HepG2 (cell line): ENCODE data around the gene UROS. TPM values are rescaled to one million over a fixed set of nuclear protein-coding genes. Genes with fewer than 3 reads are reported as not detected.
A peak's percentile ranks its signal among the peaks of the same experiment; 100 is the strongest.

Experiments
- ADNP ChIP-seq: sonication (generic); formaldehyde crosslinking; IDR thresholded peaks from 2 replicates; pipeline ENCODE4 v1.4.0; 2020; ENCODE audit warnings: missing genetic modification reagents
- ATAD3A ChIP-seq: sonication (generic); formaldehyde crosslinking; IDR thresholded peaks from 2 replicates; pipeline ENCODE4 v1.4.0; 2020; ENCODE audit warnings: missing genetic modification reagents
- BCL6 ChIP-seq: IDR thresholded peaks from 2 replicates; pipeline ENCODE4 v1.6.1; 2016; ENCODE audit warnings: missing genetic modification reagents, missing compliant biosample characterization
- E2F2 ChIP-seq: sonication (generic); formaldehyde crosslinking; IDR thresholded peaks from 2 replicates; pipeline ENCODE4 v1.4.0; 2020; ENCODE audit warnings: missing genetic modification reagents, borderline replicate concordance
- FOSL1 ChIP-seq: sonication (generic); formaldehyde crosslinking; IDR thresholded peaks from 2 replicates; pipeline ENCODE4 v1.9.0; 2021; ENCODE audit warnings: missing genetic modification reagents, borderline replicate concordance
- HES4 ChIP-seq: sonication (generic); formaldehyde crosslinking; IDR thresholded peaks from 2 replicates; pipeline ENCODE4 v1.9.0; 2021; ENCODE audit warnings: mild to moderate bottlenecking, missing genetic modification reagents, borderline replicate concordance
- NFIC ChIP-seq: IDR thresholded peaks from 2 replicates; pipeline ENCODE4 v1.6.1; 2012; ENCODE audit warnings: mild to moderate bottlenecking, low read length, inconsistent platforms
- SP140L ChIP-seq: sonication (generic); formaldehyde crosslinking; IDR thresholded peaks from 2 replicates; pipeline ENCODE4 v1.4.0; 2020; ENCODE audit warnings: missing genetic modification reagents, borderline replicate concordance
- YY1 ChIP-seq: IDR thresholded peaks from 2 replicates; pipeline ENCODE4 v1.6.1; 2011; ENCODE audit warnings: low read length, low read depth, moderate library complexity, mild to moderate bottlenecking; ENCODE audit not compliant: insufficient read depth, insufficient replicate concordance
- ZBTB20 ChIP-seq: sonication (generic); formaldehyde crosslinking; IDR thresholded peaks from 2 replicates; pipeline ENCODE4 v1.8.1; 2023; ENCODE audit warnings: missing genetic modification reagents, low read depth, mild to moderate bottlenecking, borderline replicate concordance
- ZBTB33 ChIP-seq: sonication (generic); formaldehyde crosslinking; IDR thresholded peaks from 2 replicates; pipeline ENCODE4 v1.4.0; 2020; ENCODE audit warnings: missing genetic modification reagents
- ZFP36L2 ChIP-seq: sonication (generic); formaldehyde crosslinking; IDR thresholded peaks from 2 replicates; pipeline ENCODE4 v1.4.0; 2020; ENCODE audit warnings: missing genetic modification reagents
- ZMAT5 ChIP-seq: sonication (generic); formaldehyde crosslinking; IDR thresholded peaks from 2 replicates; pipeline ENCODE4 v1.5.0; 2020; ENCODE audit warnings: mild to moderate bottlenecking, low read depth, missing genetic modification reagents, borderline replicate concordance
- ZNF142 ChIP-seq: sonication (generic); formaldehyde crosslinking; IDR thresholded peaks from 2 replicates; pipeline ENCODE4 v1.4.0; 2020; ENCODE audit warnings: missing genetic modification reagents
- ZNF562 ChIP-seq: sonication (generic); formaldehyde crosslinking; IDR thresholded peaks from 2 replicates; pipeline ENCODE4 v1.8.0; 2022; ENCODE audit warnings: missing genetic modification reagents, borderline replicate concordance
- ZNF567 ChIP-seq: sonication (generic); formaldehyde crosslinking; IDR thresholded peaks from 2 replicates; pipeline ENCODE4 v1.8.1; 2023; ENCODE audit warnings: mild to moderate bottlenecking, missing genetic modification reagents, borderline replicate concordance
- polyA plus RNA-seq, 8 experiments: library from polyadenylated mRNA; depleted of rRNA in 3 of 8; stranded (reverse) in 7 of 8; unstranded in 1 of 8; fragments of >200 nt; fragmentation: Illumina TruSeq in 4 of 8; extraction: Trizol in 4 of 8; gene quantifications; 2 replicates each; pipeline versions ENCODE4 v1.2.1 to v1.2.3, GENCODE V29; 2011 to 2016; ENCODE audit warnings: low read depth in 4 of 8, missing spikeins in 1 of 8, mixed read lengths in 1 of 8; ENCODE audit not compliant: insufficient read depth in 1 of 8
- total RNA-seq, 5 experiments: library from RNA; depleted of rRNA; stranded (reverse); fragments of >200 nt; fragmentation: Illumina TruSeq; extraction: Trizol; gene quantifications; 2 replicates each; pipeline ENCODE4 v1.2.3, GENCODE V29; 2016; ENCODE audit warnings: low read depth in 1 of 5

Gene UROS
- total and polyA plus RNA-seq, 2 of the 13 experiments (the other 11 are each of a cell fraction or from before 2014, with no cell fraction given): 14.8 to 49.9 TPM

GRCh38 chr10:125822878-125823662 lies at the start of gene UROS, which contains the start of gene BCCIP (continued):
- TF ChIP-seq ZBTB33 (CRISPR knock-in tag) (no peak), ZNF567 (CRISPR knock-in tag) (no peak; the same call in 1 of the 2 replicates), ZFP36L2 (CRISPR knock-in tag) (no peak), BCL6 (no peak; the same call in 1 of the 2 replicates), FOSL1 (no peak), ZNF142 (no peak; the same call in 1 of the 2 replicates), ADNP (CRISPR knock-in tag) (no peak), ATAD3A (CRISPR knock-in tag) (no peak), ZNF562 (CRISPR knock-in tag) (no peak), ZBTB20 (no peak; the same call in 1 of the 2 replicates), E2F2 (CRISPR knock-in tag) (peak; percentile 20; the same call in 1 of the 2 replicates), HES4 (CRISPR knock-in tag) (no peak), SP140L (CRISPR knock-in tag) (no peak), NFIC (no peak; the same call in 1 of the 2 replicates), YY1 (peak; percentile 96), ZMAT5 (CRISPR knock-in tag) (no peak)
